SKM-1 treated with dmso at 0.1 percent for 144 hours (cell line): ENCODE data around the gene STK11.

Experiments
- DNase-seq: peaks from one replicate; lab custom pipeline; 2025; ENCODE audit not compliant: unreplicated experiment; lab: John Stamatoyannopoulos, UW

Gene STK11

GRCh38 chr19:1248786-1249297 is 43.3 kb downstream of the STK11 start:
- DNase-seq = peak; percentile 62

GRCh38 chr19:1249298-1249989 is 43.9 kb downstream of the STK11 start:
- peak; percentile 91 for DNase-seq

DNA sequence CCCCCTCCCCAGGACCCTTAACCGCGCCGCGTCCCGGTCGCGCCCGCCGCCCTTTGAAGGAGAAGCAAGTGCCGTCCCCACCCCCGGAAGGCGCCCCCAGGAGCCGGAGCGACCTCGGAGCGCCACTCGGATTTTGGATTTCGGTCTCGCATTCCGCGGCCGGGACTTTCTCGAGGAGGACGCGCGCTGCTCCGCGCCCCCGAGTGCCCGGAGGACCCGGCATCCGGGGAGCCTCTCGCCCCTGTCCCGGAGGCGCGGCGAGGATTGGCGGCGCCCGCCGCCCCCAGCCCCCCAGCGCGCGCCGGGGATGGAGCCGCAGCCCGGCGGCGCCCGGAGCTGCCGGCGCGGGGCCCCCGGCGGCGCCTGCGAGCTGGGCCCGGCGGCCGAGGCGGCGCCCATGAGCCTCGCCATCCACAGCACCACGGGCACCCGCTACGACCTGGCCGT is 44.4 kb downstream of the STK11 start:
- DNase-seq = no peak

DNA sequence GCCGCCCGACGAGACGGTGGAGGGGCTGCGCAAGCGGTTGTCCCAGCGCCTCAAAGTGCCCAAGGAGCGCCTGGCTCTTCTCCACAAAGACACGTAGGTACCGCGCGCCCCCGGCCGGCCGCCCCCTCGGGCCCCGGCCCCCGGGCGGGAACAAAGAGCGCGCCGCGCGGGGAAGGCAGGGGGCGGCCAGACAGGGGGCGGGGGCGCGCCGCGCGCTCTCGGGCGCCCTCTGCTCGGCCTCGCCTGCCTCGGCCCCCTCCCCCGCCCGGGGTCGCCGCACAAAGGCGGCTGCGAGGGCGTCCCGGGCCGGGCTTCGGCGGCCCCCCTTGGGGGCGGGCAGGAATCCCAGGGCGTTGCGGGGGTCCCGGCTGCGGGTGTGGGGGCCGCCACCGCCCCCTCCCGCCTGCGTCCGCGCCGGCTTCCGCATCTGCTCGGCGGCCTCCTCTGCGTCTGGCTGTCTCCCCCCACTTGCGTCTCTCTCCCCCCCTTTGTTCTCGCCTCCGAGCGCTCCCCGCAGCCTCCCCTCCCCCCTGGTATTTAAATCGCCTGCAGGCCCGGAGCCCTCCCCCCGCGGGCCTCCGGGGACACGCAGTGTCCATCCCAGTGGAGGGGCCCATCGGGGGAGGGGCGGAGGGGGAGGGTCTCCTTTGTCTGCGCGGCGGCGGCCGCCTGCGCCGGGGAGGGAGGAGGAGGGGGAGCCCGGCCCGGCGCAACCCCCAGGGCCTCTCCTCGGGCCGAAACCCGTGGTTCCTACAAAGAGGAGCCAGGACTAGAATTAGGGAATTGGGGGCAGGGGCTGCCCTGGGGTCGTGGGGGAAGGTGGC is 45.1 kb downstream of the STK11 start:
- no peak for DNase-seq

DNA sequence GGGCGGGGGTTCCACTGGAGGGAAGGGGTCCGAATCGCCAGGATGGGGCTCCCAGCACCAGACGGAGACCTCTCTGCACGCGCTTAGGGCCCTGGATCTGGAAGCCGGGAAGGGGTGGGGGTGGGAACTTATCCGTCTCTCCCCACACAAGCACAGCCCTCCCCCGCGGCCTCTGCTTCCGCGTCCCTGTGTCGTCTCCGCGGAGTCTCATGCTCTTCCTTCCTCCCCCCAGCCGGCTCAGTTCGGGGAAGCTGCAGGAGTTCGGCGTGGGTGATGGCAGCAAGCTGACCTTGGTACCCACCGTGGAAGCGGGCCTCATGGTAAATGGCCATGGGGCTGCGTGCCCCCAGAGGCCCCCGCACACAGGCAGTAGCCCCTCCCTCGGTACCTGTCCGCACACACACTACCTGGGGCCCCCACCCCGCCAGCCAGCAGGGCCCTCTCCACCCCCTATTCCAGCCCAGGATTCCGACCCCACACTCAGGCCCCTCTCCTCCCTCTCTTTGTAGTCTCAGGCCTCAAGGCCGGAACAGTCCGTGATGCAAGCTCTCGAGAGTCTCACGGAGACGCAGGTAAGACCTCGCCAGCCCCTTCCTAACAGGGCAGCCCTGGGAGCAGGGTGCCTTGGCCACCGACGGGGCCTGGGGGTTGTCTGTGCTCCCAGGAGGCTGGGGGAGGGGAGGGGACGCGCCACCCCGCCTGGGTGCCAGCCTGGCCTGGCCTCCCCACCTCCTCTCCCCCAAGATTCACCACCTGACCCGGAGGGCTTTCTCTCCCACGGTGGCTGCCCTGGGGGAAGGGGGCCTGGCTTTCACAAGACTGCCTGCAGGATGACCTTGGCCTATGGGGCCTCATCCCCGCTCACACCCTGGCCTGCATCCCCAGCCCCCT is 46.0 kb downstream of the STK11 start:
- peak; percentile 58 for DNase-seq

- peak; percentile 95 for DNase-seq
Measured at GRCh38 chr19:1252221-1252820, 46.7 kb downstream of the STK11 start.

DNA sequence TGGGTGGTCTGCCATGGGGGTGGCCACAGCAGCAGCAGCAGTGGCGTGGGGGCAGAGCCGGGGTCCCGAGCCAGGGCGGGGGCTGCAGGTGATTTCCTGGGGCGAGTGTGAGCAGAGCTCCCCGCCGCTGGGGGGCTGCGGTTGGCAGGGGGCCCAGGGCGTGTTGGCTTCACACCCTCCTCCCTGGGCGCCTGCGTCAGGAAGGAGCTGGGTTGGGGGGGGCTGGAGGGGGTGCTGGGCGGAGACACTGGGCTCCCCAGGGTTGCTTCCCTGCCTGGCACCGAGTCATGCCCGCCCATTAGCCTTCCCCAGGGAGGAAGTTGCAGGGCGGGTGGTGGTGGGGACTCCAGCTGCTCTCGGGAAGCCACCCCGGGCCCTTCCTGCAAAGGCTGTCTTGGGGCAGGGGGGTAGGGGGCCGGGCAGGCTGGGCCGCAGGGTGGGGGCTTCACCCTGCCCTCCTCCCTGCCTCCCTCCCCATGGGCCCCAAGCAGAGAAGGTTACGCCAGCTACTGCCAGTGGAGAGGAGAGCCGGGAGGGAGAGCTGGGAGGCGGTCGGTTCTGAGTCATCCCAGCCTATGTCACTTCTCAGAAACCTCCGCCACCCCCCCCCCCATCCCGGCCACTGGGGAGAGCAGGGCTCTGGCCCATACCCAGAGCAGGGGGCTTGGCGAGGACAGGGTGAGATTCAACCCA is 47.4 kb downstream of the STK11 start:
- peak; percentile 94 for DNase-seq

- no peak for DNase-seq
Measured at GRCh38 chr19:1253514-1254080, 48.0 kb downstream of the STK11 start.

- DNase-seq = no peak
Measured at GRCh38 chr19:1254081-1254527, 48.5 kb downstream of the STK11 start.

- DNase-seq = no peak
Measured at GRCh38 chr19:1254530-1255185, 49.1 kb downstream of the STK11 start.

GRCh38 chr19:1255186-1256161 is 49.9 kb downstream of the STK11 start:
- DNase-seq = no peak

DNA sequence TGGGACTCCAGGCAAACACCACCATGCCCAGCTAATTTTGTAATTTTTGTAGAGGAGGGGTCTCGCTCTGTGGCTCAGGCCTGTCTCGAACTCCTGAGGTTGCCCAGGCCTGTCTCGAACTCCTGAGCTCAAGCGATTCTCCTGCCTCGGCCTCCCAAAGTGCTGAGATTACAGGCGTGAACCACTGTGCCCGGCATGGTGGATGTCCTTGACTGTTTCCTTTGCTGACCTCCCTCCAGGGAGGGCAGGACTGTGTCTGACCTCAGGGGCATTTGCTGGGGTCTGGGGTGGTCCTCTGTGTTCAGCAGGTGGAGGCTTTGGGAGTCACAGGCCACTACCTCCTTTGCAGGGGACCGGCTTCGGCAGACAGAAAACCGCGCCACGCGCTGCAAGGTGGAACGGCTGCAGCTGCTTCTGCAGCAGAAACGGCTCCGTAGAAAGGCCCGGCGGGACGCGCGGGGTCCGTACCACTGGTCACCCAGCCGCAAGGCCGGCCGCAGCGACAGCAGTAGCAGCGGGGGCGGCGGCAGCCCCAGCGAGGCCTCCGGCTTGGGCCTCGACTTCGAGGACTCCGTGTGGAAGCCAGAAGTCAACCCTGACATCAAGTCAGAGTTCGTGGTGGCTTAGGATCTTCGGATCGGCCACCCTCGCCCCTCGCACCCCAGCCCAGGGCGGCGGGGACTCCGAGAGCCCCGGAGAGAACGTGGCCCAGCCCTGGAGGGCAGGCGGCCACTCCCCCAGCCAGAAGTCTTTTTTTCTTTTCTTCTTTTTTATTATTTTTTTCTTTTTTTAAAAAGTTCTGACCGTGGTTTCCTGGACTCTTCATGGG is 51.3 kb downstream of the STK11 start:
- no peak for DNase-seq

DNA sequence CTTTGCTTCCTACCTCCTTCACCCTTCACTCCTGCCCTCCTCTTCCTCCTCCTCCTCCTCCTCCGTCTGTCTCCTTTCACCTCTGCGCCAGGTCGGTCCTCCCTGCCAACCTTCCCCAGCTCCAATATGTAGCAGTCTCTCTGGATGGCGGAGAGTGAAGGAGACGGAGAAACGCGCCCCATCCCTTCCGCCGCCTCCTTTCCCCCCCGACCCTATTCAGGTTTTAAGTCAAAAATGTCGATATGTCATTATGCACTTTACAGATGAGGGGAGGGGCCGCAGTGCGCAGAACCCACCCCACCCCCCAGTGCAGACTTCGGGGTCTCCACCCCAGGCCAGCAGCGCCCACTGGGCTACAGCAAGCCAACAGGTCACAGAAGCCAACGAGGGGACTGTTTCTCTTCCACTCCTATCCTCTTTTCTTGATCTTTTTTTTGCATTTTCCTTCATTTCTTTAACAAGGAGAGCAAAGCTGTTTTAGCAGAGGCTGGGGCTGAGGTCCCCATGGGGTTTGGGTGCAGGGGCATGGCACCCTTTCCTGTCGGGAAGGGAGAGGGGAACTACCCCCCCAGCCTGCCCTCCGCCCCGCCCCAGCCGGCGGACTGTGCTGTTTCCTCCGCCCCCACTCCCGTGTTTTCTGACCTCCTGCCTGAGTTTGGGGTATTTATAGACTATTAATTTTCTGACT is 52.0 kb downstream of the STK11 start:
- no peak for DNase-seq

DNA sequence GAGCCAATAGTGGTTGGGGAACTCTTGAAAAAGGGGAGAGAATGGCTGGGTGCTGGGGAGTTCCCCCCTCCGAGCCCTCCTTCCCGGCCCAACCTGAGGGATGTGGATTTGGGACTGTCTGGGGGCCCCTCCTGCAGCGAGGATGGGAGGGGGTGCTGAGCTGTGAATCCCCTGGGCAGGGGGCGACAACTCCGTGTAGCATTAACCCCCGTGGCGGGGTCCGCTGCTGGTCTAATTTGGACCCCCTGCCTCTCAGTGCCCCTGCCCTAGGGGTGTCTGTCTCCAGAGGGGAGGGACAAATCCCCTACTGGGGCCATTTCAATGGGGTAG is 52.5 kb downstream of the STK11 start:
- DNase-seq = no peak

- no peak for DNase-seq
Measured at GRCh38 chr19:1258707-1259205, 53.2 kb downstream of the STK11 start.

- peak; percentile 60 for DNase-seq
Measured at GRCh38 chr19:1259206-1259875, 53.8 kb downstream of the STK11 start.
